Caco-2 (cell line): ENCODE measurements around the gene FBRS. TPM values are rescaled to one million over a fixed set of nuclear protein-coding genes. Genes with fewer than 3 reads are reported as not detected.
A peak's percentile ranks its signal among the peaks of the same experiment; 100 is the strongest.

ENCODE experiments used
- BruUV-seq: library from RNA; stranded (reverse); fragments of 400-500 nt; replicated peaks from 2 replicates; lab custom pipeline; 2021; lab: Mats Ljungman, UMichigan
- CTCF ChIA-PET: fragments of 300-600 bp; sonication (Branson Sonifier 250); formaldehyde crosslinking; loops from one replicate; lab custom pipeline; 2022; ENCODE audit warnings: antibody characterized with exemption; lab: Charles Lee
- POLR2A ChIA-PET: fragments of 300-600 bp; sonication (Branson Sonifier 250); formaldehyde crosslinking; loops from one replicate; lab custom pipeline; 2022; ENCODE audit warnings: antibody characterized with exemption; lab: Charles Lee
- DNase-seq, 2 experiments: peaks; one replicate each; pipeline versions ENCODE4 v3.0.0 to v3.0.0-alpha.2; 2020 to 2022
- H3K27me3 ChIP-seq: replicated peaks from 2 replicates; pipeline ENCODE4 v1.6.0; 2011; ENCODE audit warnings: low read length; ENCODE audit not compliant: control insufficient read depth, insufficient read depth
- H3K36me3 ChIP-seq: 2 replicates; pipeline ENCODE4 v1.5.1; 2011; ENCODE audit warnings: low read length; ENCODE audit not compliant: control insufficient read depth, insufficient read depth
- H3K4me1 ChIP-seq: fragments of 250-450 bp; sonication (Bioruptor Pico); 2 replicates; pipeline ENCODE4 v1.5.1; 2020; ENCODE audit warnings: mild to moderate bottlenecking
- H3K4me3 ChIP-seq: 2 replicates; pipeline ENCODE4 v1.5.1; 2011; ENCODE audit warnings: low read depth, mild to moderate bottlenecking, control low read depth, low read length
- H3K9me3 ChIP-seq: fragments of 250-450 bp; sonication (Bioruptor Pico); 2 replicates; pipeline ENCODE4 v1.5.1; 2020; ENCODE audit warnings: mild to moderate bottlenecking, moderate library complexity
- H3K27ac Mint-ChIP-seq: one replicate; pipeline ENCODE4 v1.8.0; 2022; ENCODE audit warnings: mixed read lengths; ENCODE audit not compliant: unreplicated experiment
- H3K27me3 Mint-ChIP-seq: one replicate; pipeline ENCODE4 v1.8.0; 2022; ENCODE audit warnings: mixed read lengths; ENCODE audit not compliant: insufficient read depth, unreplicated experiment
- H3K36me3 Mint-ChIP-seq: one replicate; pipeline ENCODE4 v1.8.0; 2022; ENCODE audit warnings: mild to moderate bottlenecking, mixed read lengths; ENCODE audit not compliant: insufficient read depth, unreplicated experiment
- H3K4me1 Mint-ChIP-seq: one replicate; pipeline ENCODE4 v1.8.0; 2022; ENCODE audit warnings: low read depth, mixed read lengths; ENCODE audit not compliant: unreplicated experiment
- H3K4me3 Mint-ChIP-seq: one replicate; pipeline ENCODE4 v1.8.0; 2022; ENCODE audit warnings: mild to moderate bottlenecking, moderate library complexity, mixed read lengths; ENCODE audit not compliant: unreplicated experiment
- H3K9me3 Mint-ChIP-seq: one replicate; pipeline ENCODE4 v1.8.0; 2022; ENCODE audit warnings: mixed read lengths; ENCODE audit not compliant: unreplicated experiment
- intact Hi-C: fragments of 100-400 bp; cut with micrococcal nuclease; formaldehyde crosslinking; loops from one replicate; pipeline ENCODE4 v1.10.0; 2022; ENCODE audit not compliant: unreplicated experiment
- total RNA-seq: library from RNA; stranded (reverse); gene quantifications from 2 replicates; pipeline ENCODE4 v1.2.3, GENCODE V29; 2022
- TF ChIP-seq, protein P1 (sequence below), 2 experiments: fragments of 200-600 bp in 1 of 2; IDR thresholded peaks; 1 replicate in 1 of 2; 2 replicates in 1 of 2; pipeline versions ENCODE4 v1.5.1 to v1.8.0; 2011 to 2022; ENCODE audit warnings: antibody characterized with exemption in 1 of 2, control low read depth in 1 of 2, inconsistent platforms in 1 of 2, low read depth in 1 of 2, low read length in 1 of 2, mild to moderate bottlenecking in 1 of 2, moderate library complexity in 1 of 2; ENCODE audit not compliant: insufficient read depth in 1 of 2, severe bottlenecking in 1 of 2, unreplicated experiment in 1 of 2

The FBRS gene
- total RNA-seq, 1 experiment from 2014 or later: 46.1 TPM

DNA sequence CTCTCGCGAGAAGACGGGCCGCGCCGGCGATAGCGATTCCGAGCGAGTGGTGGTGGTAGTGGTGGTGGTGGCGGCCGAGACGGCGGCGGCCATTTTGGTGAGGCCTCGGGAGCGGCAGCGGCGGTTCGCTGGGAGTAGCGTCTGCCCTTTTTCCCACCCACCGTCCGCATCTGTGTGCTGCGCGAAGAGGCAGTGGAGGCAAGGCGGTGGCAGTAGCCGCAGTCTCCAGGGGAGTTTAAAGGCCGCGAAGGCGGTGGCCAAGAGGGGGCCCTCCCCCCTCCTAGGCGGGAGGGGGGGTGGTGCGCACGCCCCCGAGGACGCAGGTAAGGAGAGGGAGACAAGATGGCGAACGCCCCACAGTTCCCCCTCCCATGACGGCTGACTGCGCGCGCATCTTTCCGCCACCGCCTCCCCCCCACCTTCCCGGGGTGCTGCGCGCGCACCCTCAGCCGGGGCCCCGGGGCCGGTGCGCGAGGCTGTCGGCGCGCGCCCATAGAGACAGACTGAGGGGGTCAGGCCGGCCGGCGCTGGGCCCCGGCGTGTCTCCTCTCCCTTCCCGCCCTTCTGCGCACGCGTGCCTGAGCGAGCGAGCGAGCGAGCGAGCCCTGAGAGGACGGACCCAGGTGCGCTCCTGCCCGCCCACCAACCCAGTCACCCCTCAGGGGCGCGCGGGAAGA is 40.0 kb downstream of the FBRS start:
- BruUV-seq: no TSS peak
- intact Hi-C loops: loop anchor here (1.0 to 5.0 kb wide), 3 partner anchors 40 to 171 kb away; partner anchors contain the start of genes FBRS and ZNF768
- peaks cover 3% of the 10 kb centered on the region for H3K36me3 ChIP-seq
- H3K4me1 Mint-ChIP-seq: no peaks in the 10 kb centered on the region
- ChIA-PET POLR2A (no interaction called here), CTCF (no interaction called here)
- peak overlapping the region; percentile 95 for H3K4me3 Mint-ChIP-seq
- H3K9me3 ChIP-seq: no peaks in the 10 kb centered on the region
- peak overlapping the region; percentile 98 for H3K27ac Mint-ChIP-seq
- H3K9me3 Mint-ChIP-seq: no peaks in the 10 kb centered on the region
- H3K4me1 ChIP-seq: peaks cover 7% of the 10 kb centered on the region; the same call in 1 of the 2 replicates
- H3K27me3 Mint-ChIP-seq: no peaks in the 10 kb centered on the region
- peak overlapping the region; percentile 99 for H3K4me3 ChIP-seq
- peaks cover 56% of the 10 kb centered on the region for H3K36me3 Mint-ChIP-seq
- H3K27me3 ChIP-seq: no peaks in the 10 kb centered on the region
- peak; percentile 98 for DNase-seq
- TF ChIP-seq, protein P1, sequence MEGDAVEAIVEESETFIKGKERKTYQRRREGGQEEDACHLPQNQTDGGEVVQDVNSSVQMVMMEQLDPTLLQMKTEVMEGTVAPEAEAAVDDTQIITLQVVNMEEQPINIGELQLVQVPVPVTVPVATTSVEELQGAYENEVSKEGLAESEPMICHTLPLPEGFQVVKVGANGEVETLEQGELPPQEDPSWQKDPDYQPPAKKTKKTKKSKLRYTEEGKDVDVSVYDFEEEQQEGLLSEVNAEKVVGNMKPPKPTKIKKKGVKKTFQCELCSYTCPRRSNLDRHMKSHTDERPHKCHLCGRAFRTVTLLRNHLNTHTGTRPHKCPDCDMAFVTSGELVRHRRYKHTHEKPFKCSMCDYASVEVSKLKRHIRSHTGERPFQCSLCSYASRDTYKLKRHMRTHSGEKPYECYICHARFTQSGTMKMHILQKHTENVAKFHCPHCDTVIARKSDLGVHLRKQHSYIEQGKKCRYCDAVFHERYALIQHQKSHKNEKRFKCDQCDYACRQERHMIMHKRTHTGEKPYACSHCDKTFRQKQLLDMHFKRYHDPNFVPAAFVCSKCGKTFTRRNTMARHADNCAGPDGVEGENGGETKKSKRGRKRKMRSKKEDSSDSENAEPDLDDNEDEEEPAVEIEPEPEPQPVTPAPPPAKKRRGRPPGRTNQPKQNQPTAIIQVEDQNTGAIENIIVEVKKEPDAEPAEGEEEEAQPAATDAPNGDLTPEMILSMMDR (IDR thresholded peaks at IDR 0.05; ENCODE audit: insufficient read depth in 1 of 2, low read depth in 1 of 2, low read length in 1 of 2, severe bottlenecking in 1 of 2, unreplicated experiment in 1 of 2): no peak

DNA sequence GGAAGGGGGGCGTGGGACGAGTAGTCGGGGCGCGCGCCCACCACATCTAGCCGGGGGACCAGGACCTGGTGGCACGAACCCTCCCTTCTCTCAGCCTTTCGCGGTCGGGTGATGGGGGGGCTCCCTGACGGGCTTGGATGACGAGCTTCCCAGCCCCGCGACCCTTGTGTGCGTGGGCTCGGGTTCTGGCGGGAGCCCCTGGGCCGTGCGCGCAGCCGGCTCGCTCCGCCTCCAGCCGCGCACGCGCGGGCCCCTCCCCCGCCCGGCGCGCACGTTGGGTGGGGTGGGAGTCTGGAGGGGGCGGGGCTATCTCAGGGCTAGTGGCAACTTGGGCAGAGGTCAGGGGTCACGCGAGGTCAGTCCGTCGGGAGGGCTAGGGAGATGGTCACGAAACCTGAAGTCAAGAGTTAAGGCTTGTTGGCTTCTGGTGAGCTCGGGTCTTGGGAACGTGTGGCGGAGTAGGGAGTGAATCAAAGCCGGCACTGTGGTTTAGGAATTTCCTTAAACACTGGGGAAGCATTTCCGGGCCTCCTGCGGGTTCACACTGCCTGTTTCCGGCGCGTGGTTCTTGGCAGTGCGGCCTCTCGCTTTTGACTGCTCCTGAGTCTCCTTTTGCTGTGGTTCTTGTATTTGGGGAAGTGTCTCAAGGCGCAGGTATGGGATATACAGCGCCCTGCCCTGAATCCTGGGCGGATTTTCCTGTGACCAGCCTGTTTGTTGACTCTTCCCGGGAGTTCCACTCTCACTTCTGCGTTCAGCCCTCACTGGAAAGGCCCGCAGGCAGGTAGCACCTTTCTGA is 40.8 kb downstream of the FBRS start, which contains the start of gene SRCAP:
Gene SRCAP (plus strand): TSS at position 356 of the 799 bp plus-strand sequence. CDS start 1,654 bp downstream, outside the sequence.
- ChIA-PET CTCF (no interaction called here), POLR2A (interaction anchor here (0.6 kb wide), 2 partner anchors 25 to 492 kb away, joined by 3 read pairs; no protein-coding TSS in a partner anchor)
- BruUV-seq: TSS peak; percentile 51

More for the DNA sequence above, 40.8 kb downstream of the FBRS start, which contains the start of gene SRCAP:
- Mint-ChIP-seq H3K27me3 (no peaks in the 10 kb centered on the region), H3K9me3 (no peaks in the 10 kb centered on the region), H3K4me3 (peak within 1 kb of the TSS; percentile 95), H3K4me1 (no peaks in the 10 kb centered on the region), H3K36me3 (peaks cover 63% of the 10 kb centered on the region), H3K27ac (peak within 1 kb of the TSS; percentile 98)
- Histone ChIP-seq H3K27me3 (no peaks in the 10 kb centered on the region), H3K9me3 (no peaks in the 10 kb centered on the region), H3K36me3 (peaks cover 3% of the 10 kb centered on the region), H3K4me1 (peaks cover 7% of the 10 kb centered on the region; the same call in 1 of the 2 replicates), H3K4me3 (peak within 1 kb of the TSS; percentile 99)
- intact Hi-C loops: loop anchor here (1.0 to 5.0 kb wide), 3 partner anchors 41 to 172 kb away; partner anchors contain the start of genes FBRS and ZNF768
- DNase-seq: peak; percentile 90 to 92
- TF ChIP-seq, protein P1 (IDR thresholded peaks at IDR 0.05; ENCODE audit: insufficient read depth in 1 of 2, low read depth in 1 of 2, low read length in 1 of 2, severe bottlenecking in 1 of 2, unreplicated experiment in 1 of 2): no peak
